GM19452 (cell line): ENCODE measurements around the gene RPS6KL1.
"Not testable (repeated sequence)": the region's sequence is repeated elsewhere in the genome, so short reads cannot be mapped to it uniquely, and the experiment has no call there.

Experiments
- ATAC-seq: cut with Tn5 transposase; IDR thresholded peaks from one replicate; pipeline ENCODE4 v1.9.1; 2021; ENCODE audit not compliant: unreplicated experiment

RPS6KL1 gene

DNA sequence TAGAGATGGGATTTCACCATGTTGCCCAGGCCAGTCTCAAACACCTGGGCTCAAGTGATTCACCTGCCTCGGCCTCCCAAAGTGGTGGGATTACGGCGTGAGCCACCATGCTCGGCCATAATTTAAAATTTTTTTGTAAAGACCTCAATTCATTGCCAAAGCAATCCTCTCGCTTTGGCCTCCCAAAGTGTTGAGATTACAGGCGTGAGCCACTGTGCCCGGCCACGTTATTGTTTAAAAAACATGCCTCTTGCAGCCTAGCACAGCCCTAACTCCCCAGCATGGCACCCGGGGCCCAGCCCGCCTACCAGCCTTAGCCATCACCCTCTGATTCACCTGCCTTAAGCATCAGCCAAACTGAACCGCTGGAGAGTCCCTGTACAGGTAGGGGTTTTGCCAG is 13.1 kb upstream of the RPS6KL1 start:
- no peak for ATAC-seq

DNA sequence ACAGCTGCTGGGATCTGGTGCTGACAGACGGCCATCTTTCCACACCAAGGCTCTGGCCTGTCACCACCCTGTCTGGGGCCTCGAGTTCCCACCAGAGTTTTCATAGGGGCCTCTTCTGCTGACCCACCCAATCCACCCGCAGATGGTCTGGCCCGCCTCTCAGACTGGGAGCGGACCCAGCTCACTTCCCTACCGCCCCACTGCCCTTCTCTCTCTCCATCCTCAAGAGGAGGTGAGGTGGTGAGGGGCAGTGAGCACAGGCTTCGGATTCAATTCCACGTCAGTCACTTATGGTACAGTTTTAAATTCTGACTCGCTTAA is 12.3 kb upstream of the RPS6KL1 start:
- no peak for ATAC-seq

DNA sequence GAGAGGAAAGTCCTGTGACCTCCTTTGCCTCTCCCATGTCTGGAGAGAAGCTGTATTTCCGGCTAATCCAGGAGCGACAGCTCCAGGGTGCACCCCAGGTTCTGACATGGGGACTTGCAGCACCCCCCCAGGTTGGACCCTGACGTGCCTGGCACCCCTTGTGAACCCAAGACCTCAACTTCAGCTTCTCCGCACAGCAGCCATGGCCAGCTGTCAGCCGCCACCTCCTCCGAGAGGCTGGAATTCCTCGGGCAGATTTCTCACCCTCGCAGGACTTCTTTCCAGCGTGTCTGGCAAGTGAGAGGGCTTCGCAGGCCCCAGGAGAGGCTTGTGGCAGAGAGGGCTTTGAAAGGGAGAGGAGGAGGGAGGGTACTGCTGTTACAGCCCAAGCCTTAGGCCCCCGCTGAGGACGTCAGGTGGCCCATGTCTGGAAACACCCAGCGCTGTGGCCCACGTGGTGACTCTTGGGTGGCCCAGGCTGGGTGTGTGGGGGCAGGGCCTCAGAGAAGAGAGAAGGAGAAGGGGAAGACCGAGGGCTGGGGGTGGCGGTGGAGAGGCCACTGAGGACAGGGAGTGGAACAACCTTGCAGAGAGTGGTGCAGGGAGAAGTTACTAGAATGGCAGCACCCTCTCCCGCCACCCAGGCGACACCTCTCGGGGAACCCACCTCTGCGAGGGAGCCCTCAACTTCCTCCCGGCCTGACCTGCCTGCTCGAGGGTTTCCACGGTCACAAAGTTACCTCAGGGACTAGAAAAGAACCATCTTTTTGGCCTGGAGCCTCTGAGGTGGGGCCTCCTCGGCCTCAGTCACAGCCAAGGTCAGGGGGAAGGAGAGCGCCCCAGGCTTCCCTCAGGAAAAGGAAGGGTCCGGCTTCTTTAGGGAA is 11.7 kb upstream of the RPS6KL1 start:
- ATAC-seq: no peak

DNA sequence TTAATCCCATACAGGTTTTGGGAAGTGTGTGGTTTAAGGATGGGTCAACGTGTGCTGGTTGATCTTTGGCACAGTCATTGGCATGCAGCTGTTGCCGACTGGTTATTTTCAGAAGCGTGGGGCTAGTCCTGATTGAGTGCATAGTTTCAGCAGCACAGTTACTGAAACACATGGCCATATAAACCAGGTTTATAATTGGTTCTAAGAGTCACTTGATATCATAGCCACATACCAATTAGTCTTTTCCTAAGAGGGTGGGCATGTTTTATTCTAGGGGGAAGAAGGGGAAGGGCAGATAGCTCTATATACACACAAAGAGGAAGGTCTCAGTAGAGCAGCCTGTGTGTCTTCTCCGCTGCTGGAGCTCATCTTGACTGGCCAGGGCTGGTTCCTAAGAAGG is 11.0 kb upstream of the RPS6KL1 start:
- no peak for ATAC-seq

DNA sequence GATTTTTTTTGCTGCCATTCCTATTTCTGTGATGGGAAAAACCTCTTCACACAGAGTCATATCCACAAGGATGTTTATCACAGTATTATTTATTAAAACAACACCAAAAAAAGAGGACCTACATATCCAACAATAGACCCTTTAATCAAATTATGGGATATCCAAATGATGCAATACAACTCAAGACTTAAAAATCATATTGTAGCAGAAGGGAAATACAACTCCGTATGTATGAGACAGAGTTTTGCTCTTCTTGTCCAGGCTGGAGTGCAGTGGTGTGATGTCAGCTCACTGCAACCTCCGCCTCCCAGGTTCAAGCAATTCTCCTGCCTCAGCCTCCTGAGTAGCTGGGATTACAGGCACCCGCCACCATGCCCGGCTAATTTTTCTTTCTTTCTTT is 9.9 kb upstream of the RPS6KL1 start:
- not testable (repeated sequence) for ATAC-seq

DNA sequence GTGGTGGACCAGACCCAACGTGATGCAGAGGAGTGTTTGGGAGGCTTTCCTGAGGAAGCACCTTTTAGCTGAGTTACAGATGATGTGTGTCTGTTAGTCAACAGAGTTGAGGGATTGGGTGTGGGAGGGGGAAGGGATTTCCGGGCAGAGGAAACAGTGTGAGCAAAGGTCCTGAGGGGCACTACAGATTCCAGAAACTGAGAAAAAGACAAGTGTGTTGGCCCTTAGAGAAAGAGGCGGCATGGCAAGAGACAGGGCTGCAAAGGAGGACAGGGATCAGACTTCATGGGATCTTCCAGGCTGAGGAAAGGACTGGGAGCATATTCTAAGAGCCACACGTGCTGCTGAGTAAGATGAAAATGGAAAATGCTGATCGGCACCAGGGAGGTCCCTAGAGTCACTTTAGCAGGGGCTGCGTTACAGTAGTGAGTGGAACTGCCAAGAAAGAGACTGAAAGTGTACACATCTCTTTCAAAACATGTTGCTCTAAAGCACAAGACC is 9.4 kb upstream of the RPS6KL1 start:
- ATAC-seq: no peak

DNA sequence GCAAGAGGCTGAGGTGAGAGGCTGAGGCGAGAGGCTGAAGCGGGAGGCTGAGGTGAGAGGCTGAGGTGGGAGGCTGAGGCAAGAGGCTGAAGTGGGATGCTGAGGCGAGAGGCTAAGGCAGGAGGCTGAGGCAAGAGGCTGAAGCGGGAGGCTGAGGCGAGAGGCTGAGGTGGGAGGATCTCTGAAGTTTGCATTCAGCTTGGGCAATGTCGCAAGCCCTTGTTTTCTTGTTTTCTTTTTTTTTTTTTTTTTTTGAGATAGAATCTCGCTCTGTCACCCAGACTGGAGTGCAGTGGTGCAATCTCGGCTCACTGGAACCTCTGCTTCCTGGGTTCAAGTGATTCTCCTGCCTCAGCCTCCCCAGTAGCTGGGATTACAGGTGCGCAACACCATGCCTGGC is 8.7 kb upstream of the RPS6KL1 start:
- ATAC-seq: not testable (repeated sequence)

DNA sequence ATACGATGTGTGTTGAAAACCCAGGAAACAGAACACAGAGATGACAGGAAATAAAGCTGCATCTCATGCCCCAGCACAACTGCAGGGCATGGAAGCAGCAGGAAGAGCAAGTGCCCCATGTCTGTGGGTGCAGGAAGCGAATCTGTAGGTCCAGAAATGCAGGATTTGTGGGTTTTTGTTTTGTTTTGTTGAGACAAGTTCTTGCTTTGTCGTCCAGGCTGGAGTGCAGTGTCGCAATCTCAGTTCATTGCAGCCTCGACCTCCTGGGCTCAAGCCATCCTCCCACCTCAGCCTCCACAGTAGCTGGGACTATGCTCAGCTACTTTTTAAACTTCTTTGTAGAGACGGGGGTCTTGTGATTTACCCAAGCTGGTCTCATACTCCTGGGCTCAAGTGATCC is 6.2 kb upstream of the RPS6KL1 start:
- ATAC-seq: no peak

DNA sequence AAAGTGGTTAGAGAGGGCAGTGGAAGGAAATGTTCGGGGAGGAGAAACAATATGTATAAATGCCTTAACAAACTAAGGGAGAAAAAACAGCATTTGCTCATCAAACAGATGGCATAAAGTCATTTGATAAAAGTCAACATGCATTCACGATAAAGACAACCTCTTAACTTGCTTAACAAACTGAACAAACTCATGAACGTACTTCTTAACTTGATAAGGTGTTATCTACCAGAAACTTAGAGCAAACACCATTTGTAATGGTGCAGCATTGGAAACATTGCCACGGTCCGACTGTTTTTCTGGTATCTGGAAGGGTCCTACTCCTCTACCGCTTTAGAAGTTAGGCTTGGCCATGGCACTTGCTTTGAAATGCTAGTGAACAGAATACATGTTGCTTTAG is 4.2 kb upstream of the RPS6KL1 start:
- no peak for ATAC-seq

DNA sequence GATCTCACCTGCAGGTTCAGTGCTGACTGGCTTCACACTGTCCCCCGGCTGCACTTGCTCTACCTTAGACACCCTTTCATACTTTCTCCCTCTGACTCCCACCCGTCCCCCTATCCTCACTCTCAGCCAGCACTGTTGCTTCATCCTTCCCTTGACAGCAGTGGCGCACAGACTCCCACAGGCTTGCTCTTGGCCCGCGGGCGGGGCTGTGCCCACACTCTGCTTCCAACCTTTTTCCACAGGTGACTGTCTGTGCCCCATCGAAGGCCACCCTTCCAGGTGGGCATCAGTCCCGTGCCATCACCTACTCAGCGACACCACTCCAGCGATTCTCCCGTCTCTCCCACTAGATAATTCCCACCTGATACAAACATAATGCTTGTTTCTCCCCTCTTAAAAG is 1.0 kb upstream of the RPS6KL1 start:
- no peak for ATAC-seq

DNA sequence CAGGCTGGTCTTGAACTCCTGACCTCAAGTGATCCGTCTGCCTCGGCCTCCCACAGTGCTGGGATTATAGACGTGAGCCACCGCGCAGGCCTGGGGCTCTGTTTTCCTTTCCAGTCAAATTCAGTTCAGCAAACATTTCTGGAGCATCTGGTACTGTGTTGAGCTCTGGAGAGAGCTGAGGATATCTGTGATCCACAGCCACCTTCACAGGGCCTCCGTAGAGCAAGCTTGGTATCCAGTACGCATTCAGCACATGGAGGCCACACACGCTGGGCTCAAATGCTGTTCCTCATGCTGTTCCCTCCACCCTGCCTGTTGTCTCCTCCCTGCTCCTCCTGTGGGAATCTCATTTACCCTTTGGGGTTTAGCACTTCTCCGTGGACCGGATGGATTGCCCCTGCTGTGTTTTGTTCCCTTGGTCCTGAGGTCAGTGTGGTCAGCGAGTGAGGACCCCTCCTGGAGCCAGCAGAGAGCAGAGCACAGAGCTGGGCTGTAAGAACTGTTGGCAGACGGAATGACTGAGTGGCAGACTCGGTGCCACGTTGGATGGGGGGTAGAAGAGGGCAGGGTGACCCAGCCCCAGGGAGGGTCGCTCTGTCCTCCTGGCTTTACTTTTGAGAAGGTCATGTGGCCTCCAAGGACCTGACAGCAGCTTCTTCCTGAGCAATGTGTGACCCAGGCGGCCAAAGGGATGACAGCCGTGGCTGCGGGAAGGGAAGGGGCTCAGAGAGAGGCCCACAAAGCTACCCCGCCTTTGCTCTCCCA is 891 bp downstream of the RPS6KL1 start:
- no peak for ATAC-seq

DNA sequence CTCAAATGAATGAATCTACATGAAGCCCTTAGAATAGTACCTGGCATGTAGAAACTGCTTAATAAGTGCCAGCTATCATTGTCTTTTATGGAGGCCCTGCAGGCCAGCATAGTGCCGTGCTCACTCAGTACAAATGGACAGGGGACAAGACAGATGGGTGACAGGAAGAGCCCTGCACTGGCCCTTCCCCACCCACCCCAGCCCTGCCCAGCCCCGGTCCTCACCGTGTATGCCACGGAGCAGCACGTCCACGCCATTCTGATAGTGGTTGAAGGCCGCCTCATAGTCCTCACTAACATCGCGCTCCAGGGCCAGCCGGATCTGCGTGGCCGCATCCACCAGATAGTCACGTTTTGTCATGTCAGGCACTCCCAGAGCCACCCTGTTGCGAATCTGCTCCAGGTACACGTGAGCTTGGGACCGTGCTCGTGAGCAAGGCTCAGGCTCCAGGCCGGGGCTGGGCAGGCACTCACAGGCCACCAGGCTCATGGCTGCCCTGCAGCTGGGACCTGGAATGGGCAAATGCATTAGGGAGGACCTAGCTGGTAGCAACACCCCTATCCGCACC is 1.9 kb downstream of the RPS6KL1 start:
- ATAC-seq: no peak

DNA sequence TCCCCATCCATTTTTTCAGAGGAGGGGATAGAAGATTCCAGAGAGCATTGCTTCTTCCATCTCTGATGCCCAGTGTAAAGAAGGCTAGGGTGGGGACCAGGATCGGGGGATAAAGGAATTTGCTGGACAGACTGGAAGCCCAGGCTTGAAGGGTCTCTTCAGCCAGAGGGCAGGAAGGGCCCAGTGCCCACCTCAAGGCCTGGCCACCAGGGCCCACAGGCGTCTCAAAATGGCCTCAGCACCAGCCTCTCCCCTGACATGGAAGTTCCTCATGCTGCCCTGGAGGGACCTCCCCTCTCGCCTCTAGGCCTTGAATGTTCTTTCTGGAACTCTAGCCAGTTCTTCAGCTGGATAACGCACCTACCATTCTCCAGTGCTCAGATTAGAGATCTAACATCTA is 2.8 kb downstream of the RPS6KL1 start:
- ATAC-seq: no peak

DNA sequence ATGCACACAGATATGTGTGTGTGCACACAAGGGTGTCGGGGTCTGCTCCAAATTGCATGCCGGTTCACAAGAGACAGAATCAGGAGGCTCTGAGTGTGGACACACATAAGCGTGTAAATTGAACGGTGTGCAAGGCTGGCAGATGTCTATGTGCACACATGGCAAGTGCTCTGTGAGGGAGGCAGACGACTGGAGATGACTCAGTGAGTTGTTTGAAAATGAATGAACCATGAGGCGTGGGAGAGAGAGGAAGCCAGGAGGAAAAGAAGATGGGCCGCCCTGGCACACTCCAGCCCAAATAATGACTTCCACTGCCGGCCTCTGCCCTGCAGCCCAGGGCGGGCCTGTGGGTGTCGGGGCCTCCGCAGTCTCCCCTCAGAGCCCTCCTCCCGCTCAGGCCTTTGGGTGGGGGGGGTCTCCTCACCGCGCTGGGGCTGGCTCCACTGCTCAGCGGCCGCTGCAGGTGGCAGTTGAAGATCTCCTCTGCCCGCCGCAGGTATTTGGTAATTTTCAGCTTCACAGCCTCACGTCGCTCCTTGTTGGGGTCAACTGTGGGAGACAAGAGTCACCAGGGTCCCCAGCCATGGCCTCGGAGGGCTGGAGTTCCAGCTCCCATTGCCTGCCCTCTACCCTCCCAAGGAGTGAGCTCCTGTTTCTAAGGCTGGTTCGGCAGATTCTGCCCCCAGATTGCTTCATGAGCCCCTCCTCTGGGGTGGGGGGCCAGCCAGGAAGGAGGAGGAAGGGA is 3.5 kb downstream of the RPS6KL1 start:
- no peak for ATAC-seq

DNA sequence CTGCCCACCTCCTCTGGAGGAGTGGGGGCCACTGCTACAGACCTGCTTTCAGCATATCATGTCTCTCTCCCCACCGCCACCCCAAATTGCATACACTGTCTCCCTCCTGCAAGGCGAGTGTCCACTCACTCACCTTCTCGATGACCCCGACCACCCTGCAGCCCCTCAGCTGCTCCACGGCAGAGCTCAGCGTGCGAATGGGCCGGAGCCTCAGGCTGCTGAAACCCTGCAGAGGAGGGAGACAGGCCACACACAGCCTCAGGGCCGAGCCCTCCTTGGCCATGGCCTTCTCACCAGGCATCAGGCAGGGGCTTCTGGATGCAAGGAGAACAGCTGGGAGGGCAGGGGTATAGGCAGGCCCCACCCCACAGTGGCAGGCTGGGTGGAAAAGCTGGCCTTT is 4.7 kb downstream of the RPS6KL1 start:
- ATAC-seq: no peak

DNA sequence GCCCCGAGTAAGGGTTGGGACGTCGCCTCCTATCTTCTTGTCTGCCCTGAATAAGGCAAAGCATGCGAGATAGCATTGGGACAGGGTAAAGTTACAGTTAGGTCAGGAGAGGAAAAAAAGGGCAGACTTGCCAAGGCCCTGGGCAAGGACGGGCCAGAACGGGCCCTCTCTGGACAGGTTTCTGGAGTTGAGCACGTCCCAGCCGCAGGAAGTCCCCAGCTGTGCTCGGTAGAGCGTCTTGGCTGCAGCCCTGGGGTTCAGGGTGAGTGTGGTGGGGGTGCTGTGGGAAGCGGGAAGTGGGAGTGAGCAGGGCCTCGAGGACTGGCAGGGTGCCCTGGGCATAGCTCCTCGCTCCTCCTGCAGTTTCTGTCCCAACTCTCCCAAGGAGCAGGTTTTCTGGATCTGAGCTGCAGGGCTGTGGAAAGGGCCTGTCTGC is 5.4 kb downstream of the RPS6KL1 start:
- no peak for ATAC-seq

DNA sequence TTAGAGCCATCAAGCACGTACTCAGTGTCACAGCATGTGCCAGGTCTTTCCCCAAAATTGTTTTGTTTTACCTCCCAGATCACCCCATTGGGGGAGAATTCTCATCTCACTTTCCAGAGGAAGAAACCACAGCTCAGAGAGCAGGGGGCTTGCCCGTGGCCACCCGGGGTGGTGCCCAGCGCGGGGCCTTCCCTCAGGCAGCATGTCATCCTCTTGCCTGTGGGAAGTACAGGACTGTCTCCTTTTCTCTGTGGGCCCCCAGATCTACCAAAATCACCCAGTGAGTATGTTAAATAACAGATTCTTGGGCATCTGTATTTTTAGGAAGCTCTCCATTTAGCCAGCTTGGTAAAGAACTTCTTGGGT is 5.9 kb downstream of the RPS6KL1 start:
- ATAC-seq: no peak

DNA sequence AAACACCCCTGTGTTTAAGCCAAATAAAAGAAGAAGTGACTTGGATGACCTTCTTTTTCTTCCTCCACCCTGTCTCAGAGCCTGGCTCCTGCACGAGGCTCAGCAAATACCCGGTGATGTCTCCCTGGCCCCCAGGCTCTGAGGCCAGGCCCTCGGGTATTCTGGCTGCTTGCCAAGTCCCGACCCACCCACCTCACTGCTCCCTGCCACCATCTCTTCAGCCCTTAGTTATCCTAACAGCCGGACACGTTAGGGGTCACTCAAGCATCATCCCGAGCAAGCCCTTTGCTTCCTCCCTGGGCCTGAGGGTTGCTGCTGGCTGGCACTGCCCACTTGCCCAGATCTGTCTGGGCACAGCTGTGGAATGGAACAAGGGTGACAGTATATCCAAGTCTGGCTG is 7.2 kb downstream of the RPS6KL1 start:
- no peak for ATAC-seq

DNA sequence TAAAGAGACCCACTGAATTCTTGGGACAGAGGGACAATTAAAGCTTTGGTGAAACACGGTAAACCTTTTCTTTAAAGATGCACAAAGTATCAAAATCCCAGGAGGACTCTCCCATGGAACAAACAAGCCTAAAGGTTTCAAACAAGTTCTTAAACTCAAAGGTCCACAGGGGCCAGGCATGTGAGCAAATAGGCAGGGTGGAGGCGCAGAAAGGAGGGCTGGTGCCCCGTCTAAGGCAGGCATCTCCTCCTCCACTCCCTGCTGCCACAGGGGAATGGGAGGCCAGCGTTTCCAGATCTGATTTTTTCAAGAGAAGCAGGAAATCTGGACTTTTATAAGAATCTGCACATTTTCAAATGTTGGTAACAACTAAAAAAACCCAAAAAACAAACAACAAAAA is 7.6 kb downstream of the RPS6KL1 start:
- no peak for ATAC-seq

DNA sequence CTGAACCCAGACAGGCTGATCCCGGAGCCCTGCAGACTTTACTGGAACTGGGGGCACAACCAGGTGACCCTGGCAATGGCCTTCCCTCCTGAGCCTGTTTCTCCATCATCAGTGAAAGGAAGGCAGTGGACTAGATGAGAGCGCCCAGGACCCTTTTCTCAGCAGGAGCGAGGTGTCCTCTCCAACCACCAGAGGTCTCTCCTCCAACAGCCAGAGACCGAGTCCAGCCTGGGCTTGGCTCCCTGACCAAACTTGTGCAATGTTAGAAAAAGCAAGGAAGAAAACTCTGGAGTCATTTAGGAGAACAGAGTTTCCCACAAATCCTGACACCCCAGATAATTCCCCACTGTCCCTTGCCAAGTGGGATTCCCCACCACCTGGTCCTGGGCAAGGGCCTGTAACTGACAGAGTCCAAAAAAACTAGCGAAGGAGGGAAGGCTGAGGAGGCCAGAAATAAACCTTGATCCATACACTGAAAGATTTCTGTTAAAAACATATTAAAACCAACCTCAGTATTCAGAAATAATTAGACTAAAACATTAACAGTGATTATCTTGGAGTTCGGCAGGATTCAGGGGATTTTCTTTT is 9.0 kb downstream of the RPS6KL1 start:
- no peak for ATAC-seq

DNA sequence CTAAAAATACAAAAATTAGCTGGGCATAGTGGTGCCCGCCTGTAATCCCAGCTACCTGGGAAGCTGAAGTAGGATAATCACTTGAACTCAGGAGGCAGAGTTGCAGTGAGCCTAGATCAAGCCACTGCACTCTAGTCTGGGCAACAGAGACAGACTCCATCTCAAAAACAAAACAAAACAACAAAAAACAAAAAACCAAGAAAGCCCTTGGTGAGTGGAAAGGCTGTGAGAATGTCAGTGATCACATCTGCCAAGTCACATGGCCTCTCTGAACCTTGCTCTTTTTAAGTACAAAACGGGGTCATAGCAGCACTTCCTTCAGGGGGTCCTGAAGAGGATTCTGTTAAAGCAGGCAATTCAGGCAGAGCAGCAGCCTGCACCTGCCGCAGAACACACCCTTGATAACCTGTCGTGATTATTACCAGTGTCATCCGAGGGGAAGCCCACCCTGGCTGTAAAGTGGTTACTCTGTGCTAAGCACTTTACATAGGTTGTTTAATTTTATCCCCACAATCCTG is 9.6 kb downstream of the RPS6KL1 start:
- no peak for ATAC-seq
